ENCODE data around the gene PSMD8. TPM values are rescaled to one million over a fixed set of nuclear protein-coding genes. Genes with fewer than 3 reads are reported as not detected.
"Not testable (repeated sequence)": the region's sequence is repeated elsewhere in the genome, so short reads cannot be mapped to it uniquely, and the experiment has no call there.

PSMD8 gene
- total and polyA plus RNA-seq, 2 donors (not counting 3 experiments of a cell fraction or from before 2014, with no cell fraction given): 203 to 543 TPM

GRCh38 chr19:38411041-38411712, 36.8 kb downstream of the PSMD8 start:
- no peak overlapping the region for H3K27ac ChIP-seq (ENCODE audit: insufficient read depth, low read depth, low read length)
- dilution Hi-C loops (cut with MboI; ENCODE audit: extremely low pct_ligation_motif_present, low sequenced_read_pairs) (no loop called here), intact Hi-C loops (cut with micrococcal nuclease) (no loop called here)
- H3K9ac ChIP-seq (replicated peaks; ENCODE audit: extremely low read depth, insufficient read depth, low read length): no peak overlapping the region
- ChIA-PET POLR2A (interaction anchor here (0.7 kb wide), 1 partner anchor 206 kb away, joined by 3 read pairs; the partner anchor contains the start of gene MAP4K1), CTCF (interaction anchor here (1.6 to 3.1 kb wide), 2 partner anchors 8 to 223 kb away, joined by 5 to 8 read pairs; partner anchors contain the start of gene FAM98C)
- BruUV-seq (replicated peaks): no TSS peak
- FAIRE-seq: no peak
- H3K9me1 ChIP-seq (replicated peaks; ENCODE audit: control insufficient read depth, extremely low read depth, insufficient read depth, low read length): no peaks in the 10 kb centered on the region
- H2AFZ ChIP-seq (ENCODE audit: low read depth, low read length): no peak overlapping the region
- no peaks in the 10 kb centered on the region for H3K27me3 ChIP-seq (ENCODE audit: control insufficient read depth in 2 of 2, insufficient read depth in 2 of 2, low read length in 2 of 2)
- TF ChIP-seq POLR2A (IDR thresholded peaks at IDR 0.05; ENCODE audit: low read depth, low read length): no peak
- TF ChIP-seq JUN (IDR thresholded peaks at IDR 0.05; ENCODE audit: borderline replicate concordance, insufficient read depth, insufficient read length, low read depth): no peak
- no peaks in the 10 kb centered on the region for H3K79me2 ChIP-seq (ENCODE audit: control insufficient read depth, insufficient read depth, low read length)
- H3K4me2 ChIP-seq (ENCODE audit: insufficient read depth, low read length): no peak overlapping the region
- no peaks in the 10 kb centered on the region for H3K4me1 ChIP-seq (ENCODE audit: control insufficient read depth, extremely low read depth, insufficient read depth, low read length)
- no peak overlapping the region for H3K4me3 ChIP-seq (replicated peaks in 1 of 3; ENCODE audit: insufficient read depth in 1 of 3, low read depth in 1 of 3, low read length in 3 of 3)
- DNase-seq (ENCODE audit: low read depth, low spot score): no peak
- H3K36me3 ChIP-seq (ENCODE audit: control insufficient read depth in 2 of 2, extremely low read depth in 1 of 2, insufficient read depth in 2 of 2, low read length in 2 of 2): no peaks in the 10 kb centered on the region
- H4K20me1 ChIP-seq (replicated peaks; ENCODE audit: control insufficient read depth, extremely low read depth, insufficient read depth, low read length): no peaks in the 10 kb centered on the region
- H3K9me3 ChIP-seq (replicated peaks; ENCODE audit: control insufficient read depth, insufficient read depth, low read length): no peaks in the 10 kb centered on the region

- dilution Hi-C loops (cut with MboI; ENCODE audit: extremely low pct_ligation_motif_present, low sequenced_read_pairs): not testable (repeated sequence)
These were observed 37.5 kb downstream of the PSMD8 start for GRCh38 chr19:38411898-38412297.

More at GRCh38 chr19:38411898-38412297, 37.5 kb downstream of the PSMD8 start:
- H3K4me3 ChIP-seq (replicated peaks in 1 of 3; ENCODE audit: insufficient read depth in 1 of 3, low read depth in 1 of 3, low read length in 3 of 3); H3K9ac ChIP-seq (replicated peaks; ENCODE audit: extremely low read depth, insufficient read depth, low read length); H4K20me1 ChIP-seq (replicated peaks; ENCODE audit: control insufficient read depth, extremely low read depth, insufficient read depth, low read length); H3K4me2 ChIP-seq (ENCODE audit: insufficient read depth, low read length); FAIRE-seq; H2AFZ ChIP-seq (ENCODE audit: low read depth, low read length); BruUV-seq (replicated peaks); H3K4me1 ChIP-seq (ENCODE audit: control insufficient read depth, extremely low read depth, insufficient read depth, low read length); H3K9me3 ChIP-seq (replicated peaks; ENCODE audit: control insufficient read depth, insufficient read depth, low read length); H3K27me3 ChIP-seq (ENCODE audit: control insufficient read depth in 2 of 2, insufficient read depth in 2 of 2, low read length in 2 of 2); intact Hi-C loops (cut with micrococcal nuclease); H3K79me2 ChIP-seq (ENCODE audit: control insufficient read depth, insufficient read depth, low read length); DNase-seq (ENCODE audit: low read depth, low spot score); H3K9me1 ChIP-seq (replicated peaks; ENCODE audit: control insufficient read depth, extremely low read depth, insufficient read depth, low read length); H3K27ac ChIP-seq (ENCODE audit: insufficient read depth, low read depth, low read length); H3K36me3 ChIP-seq (ENCODE audit: control insufficient read depth in 2 of 2, extremely low read depth in 1 of 2, insufficient read depth in 2 of 2, low read length in 2 of 2): not testable (repeated sequence)
- ChIA-PET CTCF (interaction anchor here (1.6 to 3.1 kb wide), 2 partner anchors 9 to 222 kb away, joined by 5 to 8 read pairs; partner anchors contain the start of gene FAM98C), POLR2A (interaction anchor here (0.7 kb wide), 1 partner anchor 206 kb away, joined by 3 read pairs; the partner anchor contains the start of gene MAP4K1)
